Omental fat pad (tissue), 4 donors: ENCODE results near the gene F2. TPM values are rescaled to one million over a fixed set of nuclear protein-coding genes. Genes with fewer than 3 reads are reported as not detected.
"Not testable (repeated sequence)": the region's sequence is repeated elsewhere in the genome, so short reads cannot be mapped to it uniquely, and the experiment has no call there.

ENCODE experiments used
- ATAC-seq: fragments of 150-250 bp; one replicate; pipeline ENCODE4 v1.9.1; 2016; ENCODE audit warnings: mild to moderate bottlenecking, moderate library complexity; ENCODE audit not compliant: low FRiP score
- DNase-seq: peaks from one replicate; pipeline ENCODE4 v3.0.0-alpha.2; 2019; ENCODE audit warnings: low spot score
- total RNA-seq, 4 donors: library from RNA; depleted of rRNA; stranded (reverse); fragments of >200 nt; gene quantifications; one replicate each; pipeline ENCODE4 v1.1.0, GENCODE V29; 2016
- TF ChIP-seq, protein P1 (sequence below), 3 donors: fragments of 450-650 bp; IDR thresholded peaks; one replicate each; pipeline ENCODE4 v1.5.1; 2016 to 2017; ENCODE audit warnings: antibody characterized with exemption in 3 of 3, mild to moderate bottlenecking in 3 of 3, moderate library complexity in 2 of 3

F2 gene
- total RNA-seq, result not detected

GRCh38 chr11:46719048-46719542, at the start of gene F2:
Gene F2, plus strand, starts transcription at chr11:46719213. Its CDS starts 23 bp downstream, at chr11:46719236.
- TF ChIP-seq, protein P1, sequence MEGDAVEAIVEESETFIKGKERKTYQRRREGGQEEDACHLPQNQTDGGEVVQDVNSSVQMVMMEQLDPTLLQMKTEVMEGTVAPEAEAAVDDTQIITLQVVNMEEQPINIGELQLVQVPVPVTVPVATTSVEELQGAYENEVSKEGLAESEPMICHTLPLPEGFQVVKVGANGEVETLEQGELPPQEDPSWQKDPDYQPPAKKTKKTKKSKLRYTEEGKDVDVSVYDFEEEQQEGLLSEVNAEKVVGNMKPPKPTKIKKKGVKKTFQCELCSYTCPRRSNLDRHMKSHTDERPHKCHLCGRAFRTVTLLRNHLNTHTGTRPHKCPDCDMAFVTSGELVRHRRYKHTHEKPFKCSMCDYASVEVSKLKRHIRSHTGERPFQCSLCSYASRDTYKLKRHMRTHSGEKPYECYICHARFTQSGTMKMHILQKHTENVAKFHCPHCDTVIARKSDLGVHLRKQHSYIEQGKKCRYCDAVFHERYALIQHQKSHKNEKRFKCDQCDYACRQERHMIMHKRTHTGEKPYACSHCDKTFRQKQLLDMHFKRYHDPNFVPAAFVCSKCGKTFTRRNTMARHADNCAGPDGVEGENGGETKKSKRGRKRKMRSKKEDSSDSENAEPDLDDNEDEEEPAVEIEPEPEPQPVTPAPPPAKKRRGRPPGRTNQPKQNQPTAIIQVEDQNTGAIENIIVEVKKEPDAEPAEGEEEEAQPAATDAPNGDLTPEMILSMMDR (IDR thresholded peaks at IDR 0.05), result no peak
- DNase-seq (no peak), ATAC-seq (no peak)

DNA sequence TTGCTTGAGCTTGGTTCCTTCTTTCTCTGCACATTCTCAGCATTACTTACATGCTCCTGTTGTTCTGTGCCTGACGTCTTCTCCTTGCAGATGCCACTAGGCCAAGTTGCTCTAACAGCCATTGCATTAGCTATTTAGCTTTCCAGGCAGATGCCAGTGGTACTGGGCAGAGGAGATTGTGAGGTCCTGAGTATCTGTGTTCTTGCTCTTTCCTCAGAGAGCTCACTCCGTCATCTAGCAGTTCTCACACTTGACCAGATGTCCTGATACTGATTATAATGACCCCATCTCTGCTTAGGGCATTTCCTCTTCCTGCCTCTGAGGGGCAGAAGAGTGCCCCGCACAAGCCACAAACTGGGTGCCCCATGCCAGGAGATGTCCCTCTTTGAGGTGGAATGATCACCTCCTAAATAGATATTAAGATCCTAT, 49.3 kb upstream of the F2 start:
- TF ChIP-seq, protein P1 (IDR thresholded peaks at IDR 0.05), result no peak
- ATAC-seq (no peak), DNase-seq (no peak)

GRCh38 chr11:46670521-46670920, 48.5 kb upstream of the F2 start:
- not testable (repeated sequence) for DNase-seq, ATAC-seq

- DNase-seq (no peak), ATAC-seq (no peak)
- TF ChIP-seq, protein P1 (IDR thresholded peaks at IDR 0.05), result no peak
Measured at GRCh38 chr11:46671958-46672315, 47.1 kb upstream of the F2 start.

GRCh38 chr11:46672381-46672839, 46.6 kb upstream of the F2 start:
- ATAC-seq, result no peak
- no peak for DNase-seq
- TF ChIP-seq, protein P1 (IDR thresholded peaks at IDR 0.05), result no peak

- ATAC-seq, result no peak
- TF ChIP-seq, protein P1 (IDR thresholded peaks at IDR 0.05), result no peak
- DNase-seq, result no peak
Measured at GRCh38 chr11:46673713-46674462, 45.1 kb upstream of the F2 start.

DNA sequence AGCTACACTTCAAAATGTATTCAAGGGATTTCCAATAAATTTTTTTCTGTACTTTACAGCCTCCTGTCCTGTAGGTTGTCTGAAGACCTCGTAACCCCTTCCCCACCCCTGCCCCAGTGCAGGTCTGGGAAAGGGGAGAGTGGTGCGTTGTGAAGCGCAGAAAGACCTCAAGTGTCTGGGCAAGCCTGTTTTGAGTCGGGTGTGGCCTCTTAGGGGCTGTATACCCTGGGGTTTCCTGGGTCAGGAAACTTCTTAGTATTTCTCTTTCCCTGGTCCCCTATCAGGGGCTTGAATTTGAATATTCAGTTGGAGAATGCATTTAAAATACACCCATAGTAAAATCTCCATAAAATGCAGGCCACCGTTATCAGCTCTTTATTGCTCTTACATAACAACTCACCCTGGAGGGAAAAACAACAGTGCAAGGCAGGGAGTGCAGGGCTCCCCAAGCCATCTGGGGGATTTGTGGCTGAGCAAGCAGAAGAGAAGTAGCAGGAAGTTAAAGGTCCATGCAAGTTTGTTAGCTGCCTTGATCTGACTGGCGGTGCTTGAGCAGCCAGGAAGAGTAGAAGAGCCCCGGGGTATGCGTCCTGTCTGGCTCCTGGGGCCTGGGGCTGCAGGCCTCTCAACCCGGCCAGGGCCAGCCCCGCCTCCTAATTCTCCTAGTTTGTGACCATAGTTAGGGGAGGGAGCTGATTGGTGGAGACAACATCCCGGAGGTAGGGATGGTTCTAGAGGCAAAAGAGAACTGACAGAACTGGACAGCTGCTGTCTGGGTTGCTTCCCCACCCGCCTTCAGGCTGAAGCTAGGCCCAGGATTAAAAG, 44.3 kb upstream of the F2 start:
- TF ChIP-seq, protein P1 (IDR thresholded peaks at IDR 0.05), result no peak
- ATAC-seq (no peak), DNase-seq (no peak)
